Hepatocyte (in vitro differentiated cells): ENCODE measurements around the gene NRG3. TPM values are rescaled to one million over a fixed set of nuclear protein-coding genes. Genes with fewer than 3 reads are reported as not detected.

Experiments
- DNase-seq: peaks from one replicate; pipeline ENCODE4 v3.0.0-alpha.2; 2016; ENCODE audit warnings: low spot score
- H2AFZ ChIP-seq: fragments of 200-600 bp; sonication (generic); 2 replicates; pipeline ENCODE4 v1.6.0; 2016; ENCODE audit warnings: antibody characterized with exemption, mild to moderate bottlenecking
- H3K27ac ChIP-seq: fragments of 200-600 bp; sonication (generic); 2 replicates; pipeline ENCODE4 v1.5.1; 2016; ENCODE audit warnings: mild to moderate bottlenecking
- H3K27me3 ChIP-seq: fragments of 200-600 bp; sonication (generic); 2 replicates; pipeline ENCODE4 v1.6.1; 2016
- H3K36me3 ChIP-seq: fragments of 200-600 bp; sonication (generic); replicated peaks from 2 replicates; pipeline ENCODE4 v1.5.1; 2016; ENCODE audit warnings: low read depth; ENCODE audit not compliant: insufficient read depth
- H3K4me1 ChIP-seq: fragments of 200-600 bp; sonication (generic); 2 replicates; pipeline ENCODE4 v1.5.1; 2016; ENCODE audit warnings: mild to moderate bottlenecking, moderate library complexity; ENCODE audit not compliant: insufficient read depth
- H3K4me2 ChIP-seq: fragments of 200-600 bp; sonication (generic); 2 replicates; pipeline ENCODE4 v1.6.0; 2016
- H3K4me3 ChIP-seq: fragments of 200-600 bp; sonication (generic); 2 replicates; pipeline ENCODE4 v1.5.1; 2016; ENCODE audit warnings: mild to moderate bottlenecking
- H3K79me2 ChIP-seq: fragments of 200-600 bp; sonication (generic); 2 replicates; pipeline ENCODE4 v1.6.0; 2017; ENCODE audit warnings: mild to moderate bottlenecking
- H3K9me2 ChIP-seq: fragments of 200-600 bp; sonication (generic); replicated peaks from 2 replicates; pipeline ENCODE4 v1.6.0; 2017; ENCODE audit warnings: mild to moderate bottlenecking; ENCODE audit not compliant: insufficient read depth
- H3K9me3 ChIP-seq: fragments of 200-600 bp; sonication (generic); 2 replicates; pipeline ENCODE4 v1.5.1; 2016; ENCODE audit warnings: low read depth, mild to moderate bottlenecking
- H4K20me1 ChIP-seq: fragments of 200-600 bp; sonication (generic); 2 replicates; pipeline ENCODE4 v1.6.0; 2016; ENCODE audit warnings: mild to moderate bottlenecking; ENCODE audit not compliant: insufficient read depth, poor library complexity, severe bottlenecking
- EZH2 ChIP-seq: fragments of 200-600 bp; sonication (generic); IDR thresholded peaks from 2 replicates; pipeline ENCODE4 v1.6.1; 2016; ENCODE audit warnings: antibody characterized with exemption, mild to moderate bottlenecking, borderline replicate concordance
- EZH2phosphoT487 ChIP-seq: fragments of 200-600 bp; sonication (generic); IDR thresholded peaks from one replicate; pipeline ENCODE4 v1.6.1; 2018; ENCODE audit warnings: antibody characterized with exemption, mild to moderate bottlenecking, low read depth, moderate library complexity; ENCODE audit not compliant: unreplicated experiment, severe bottlenecking
- WGBS: methylation state at CpG from one replicate; pipeline ENCODE4 v1.1.6; 2016; ENCODE audit warnings: low lambda C conversion rate; ENCODE audit errors: missing lambda C conversion rate; 5-methylcytosine and 5-hydroxymethylcytosine counted together
- polyA plus RNA-seq: library from polyadenylated mRNA; unstranded; fragments of >200 nt; fragmentation: Nextera tagmentation; extraction: Ambion mirVana; gene quantifications from 2 replicates; pipeline ENCODE4 v1.2.1, GENCODE V29; 2016
- total RNA-seq: library from RNA; depleted of rRNA; stranded (reverse); fragments of >200 nt; gene quantifications from 2 replicates; pipeline ENCODE4 v1.2.3, GENCODE V29; 2014
- TF ChIP-seq, protein P1 (sequence below): fragments of 200-600 bp; sonication (generic); IDR thresholded peaks from 2 replicates; pipeline ENCODE4 v1.5.1; 2016; ENCODE audit warnings: antibody characterized with exemption, mild to moderate bottlenecking; ENCODE audit not compliant: poor library complexity

Gene NRG3
- total and polyA plus RNA-seq, 2 experiments from 2014 or later: 0.57 to 2.0 TPM

- TF ChIP-seq, protein P1, sequence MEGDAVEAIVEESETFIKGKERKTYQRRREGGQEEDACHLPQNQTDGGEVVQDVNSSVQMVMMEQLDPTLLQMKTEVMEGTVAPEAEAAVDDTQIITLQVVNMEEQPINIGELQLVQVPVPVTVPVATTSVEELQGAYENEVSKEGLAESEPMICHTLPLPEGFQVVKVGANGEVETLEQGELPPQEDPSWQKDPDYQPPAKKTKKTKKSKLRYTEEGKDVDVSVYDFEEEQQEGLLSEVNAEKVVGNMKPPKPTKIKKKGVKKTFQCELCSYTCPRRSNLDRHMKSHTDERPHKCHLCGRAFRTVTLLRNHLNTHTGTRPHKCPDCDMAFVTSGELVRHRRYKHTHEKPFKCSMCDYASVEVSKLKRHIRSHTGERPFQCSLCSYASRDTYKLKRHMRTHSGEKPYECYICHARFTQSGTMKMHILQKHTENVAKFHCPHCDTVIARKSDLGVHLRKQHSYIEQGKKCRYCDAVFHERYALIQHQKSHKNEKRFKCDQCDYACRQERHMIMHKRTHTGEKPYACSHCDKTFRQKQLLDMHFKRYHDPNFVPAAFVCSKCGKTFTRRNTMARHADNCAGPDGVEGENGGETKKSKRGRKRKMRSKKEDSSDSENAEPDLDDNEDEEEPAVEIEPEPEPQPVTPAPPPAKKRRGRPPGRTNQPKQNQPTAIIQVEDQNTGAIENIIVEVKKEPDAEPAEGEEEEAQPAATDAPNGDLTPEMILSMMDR: no peak
- TF ChIP-seq EZH2phosphoT487 (no peak), EZH2 (no peak)
- 95% methylated on average over 2 of the region's 2 CpGs for WGBS
- H2AFZ ChIP-seq: no peak overlapping the region
- no peaks in the 10 kb centered on the region for H3K4me1 ChIP-seq
- H3K27ac ChIP-seq: no peak overlapping the region
- H3K36me3 ChIP-seq: no peaks in the 10 kb centered on the region
- no peaks in the 10 kb centered on the region for H4K20me1 ChIP-seq
- no peak overlapping the region for H3K4me2 ChIP-seq
- no peaks in the 10 kb centered on the region for H3K9me2 ChIP-seq
- no peaks in the 10 kb centered on the region for H3K9me3 ChIP-seq
- no peaks in the 10 kb centered on the region for H3K27me3 ChIP-seq
- no peak for DNase-seq
- H3K4me3 ChIP-seq: no peak overlapping the region
- H3K79me2 ChIP-seq: no peaks in the 10 kb centered on the region
These were observed 316.7 kb downstream of the NRG3 start for GRCh38 chr10:82191653-82192052.

DNA sequence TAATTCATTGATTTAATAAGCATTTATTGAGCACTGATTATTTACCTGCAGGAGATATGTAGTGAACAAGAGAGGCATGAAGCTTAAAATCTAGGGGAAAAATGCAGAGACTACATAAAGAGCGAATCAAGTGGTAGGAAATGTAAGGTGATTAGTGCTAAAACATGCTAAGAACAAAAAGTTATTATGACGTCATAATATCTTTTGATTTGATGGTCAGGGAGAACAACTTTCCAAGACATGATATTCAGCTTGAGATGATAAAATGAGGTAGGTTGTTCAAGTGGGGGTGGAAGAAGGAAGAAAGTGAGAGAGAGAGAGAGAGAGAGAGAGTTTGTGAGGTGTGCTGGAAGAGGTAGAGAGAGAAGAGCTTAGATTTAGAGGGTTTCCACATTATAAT is 317.7 kb downstream of the NRG3 start:
- no peak for DNase-seq
- Histone ChIP-seq H3K4me1 (no peaks in the 10 kb centered on the region), H3K27me3 (no peaks in the 10 kb centered on the region), H2AFZ (no peak overlapping the region), H3K36me3 (no peaks in the 10 kb centered on the region), H3K4me3 (no peak overlapping the region), H3K4me2 (no peak overlapping the region), H3K9me2 (no peaks in the 10 kb centered on the region), H3K27ac (no peak overlapping the region), H4K20me1 (no peaks in the 10 kb centered on the region), H3K79me2 (no peaks in the 10 kb centered on the region), H3K9me3 (no peaks in the 10 kb centered on the region)
- WGBS: 93% methylated on average over 2 of the region's 2 CpGs
- no peak for TF ChIP-seq EZH2
- TF ChIP-seq EZH2phosphoT487: no peak
- TF ChIP-seq, protein P1: no peak

DNA sequence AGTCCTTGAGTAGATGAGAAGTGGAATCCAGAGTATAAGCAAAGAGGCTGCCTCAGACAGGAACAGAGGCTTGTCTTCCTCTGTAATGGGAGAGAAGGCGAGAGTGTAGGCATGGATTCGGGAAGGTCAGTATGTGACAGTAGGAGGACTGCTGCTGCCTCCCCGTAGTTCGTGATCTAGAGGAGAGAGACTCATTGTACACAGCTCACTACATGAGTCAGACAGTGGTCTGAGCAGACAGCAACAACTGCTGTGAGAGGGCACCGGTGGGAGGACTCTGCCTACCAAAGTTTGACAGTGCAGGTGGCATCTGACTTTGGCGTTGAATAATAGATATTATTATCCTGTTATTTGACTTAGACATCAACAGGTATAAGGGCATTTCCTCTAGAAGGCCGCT is 319.4 kb downstream of the NRG3 start:
- H4K20me1 ChIP-seq: no peaks in the 10 kb centered on the region
- no peaks in the 10 kb centered on the region for H3K9me3 ChIP-seq
- no peak overlapping the region for H3K27ac ChIP-seq
- H3K4me2 ChIP-seq: no peak overlapping the region
- H2AFZ ChIP-seq: no peak overlapping the region
- TF ChIP-seq EZH2phosphoT487 (no peak), EZH2 (no peak)
- TF ChIP-seq, protein P1: no peak
- no peak for DNase-seq
- H3K4me3 ChIP-seq: no peak overlapping the region
- no peaks in the 10 kb centered on the region for H3K4me1 ChIP-seq
- no peaks in the 10 kb centered on the region for H3K27me3 ChIP-seq
- no peaks in the 10 kb centered on the region for H3K9me2 ChIP-seq
- H3K36me3 ChIP-seq: no peaks in the 10 kb centered on the region
- no peaks in the 10 kb centered on the region for H3K79me2 ChIP-seq
- 93% methylated on average over 7 of the region's 7 CpGs for WGBS

- no peak overlapping the region for H3K4me2 ChIP-seq
- no peaks in the 10 kb centered on the region for H3K36me3 ChIP-seq
- H3K9me3 ChIP-seq: no peaks in the 10 kb centered on the region
- no peak overlapping the region for H2AFZ ChIP-seq
- TF ChIP-seq EZH2phosphoT487: no peak
- TF ChIP-seq, protein P1: no peak
- no peak for TF ChIP-seq EZH2
- WGBS: 96% methylated on average over 2 of the region's 2 CpGs
- H4K20me1 ChIP-seq: no peaks in the 10 kb centered on the region
- no peaks in the 10 kb centered on the region for H3K4me1 ChIP-seq
- H3K27ac ChIP-seq: no peak overlapping the region
- no peaks in the 10 kb centered on the region for H3K27me3 ChIP-seq
- H3K9me2 ChIP-seq: no peaks in the 10 kb centered on the region
- no peak overlapping the region for H3K4me3 ChIP-seq
- no peak for DNase-seq
- no peaks in the 10 kb centered on the region for H3K79me2 ChIP-seq
These were observed 331.8 kb downstream of the NRG3 start for GRCh38 chr10:82206831-82207230.
